HepG2 (cell line): ENCODE data around the gene PPFIA3. TPM values are rescaled to one million over a fixed set of nuclear protein-coding genes. Genes with fewer than 3 reads are reported as not detected.

ENCODE experiments used
- EED ChIP-seq: sonication (generic); formaldehyde crosslinking; IDR thresholded peaks from 2 replicates; pipeline ENCODE4 v1.5.0; 2020; ENCODE audit warnings: mild to moderate bottlenecking, missing genetic modification reagents
- GPN1 ChIP-seq: sonication (generic); formaldehyde crosslinking; IDR thresholded peaks from 2 replicates; pipeline ENCODE4 v1.5.1; 2020; ENCODE audit warnings: missing genetic modification reagents, borderline replicate concordance
- IKZF4 ChIP-seq: sonication (generic); formaldehyde crosslinking; IDR thresholded peaks from 2 replicates; pipeline ENCODE4 v1.5.1; 2020; ENCODE audit warnings: borderline replicate concordance, mild to moderate bottlenecking, low read depth, missing genetic modification reagents; ENCODE audit errors: not compliant biosample characterization
- MAF1 ChIP-seq: sonication (generic); formaldehyde crosslinking; IDR thresholded peaks from 2 replicates; pipeline ENCODE4 v1.5.0; 2020; ENCODE audit warnings: missing genetic modification reagents, borderline replicate concordance
- NAIF1 ChIP-seq: sonication (generic); formaldehyde crosslinking; IDR thresholded peaks from 2 replicates; pipeline ENCODE4 v1.5.0; 2020; ENCODE audit warnings: mild to moderate bottlenecking, missing genetic modification reagents, borderline replicate concordance
- NR2F6 ChIP-seq, 2 experiments: IDR thresholded peaks; 2 replicates each; pipeline ENCODE4 v1.6.1; 2016; ENCODE audit warnings: antibody characterized with exemption in 1 of 2, mild to moderate bottlenecking in 1 of 2
- RFX1 ChIP-seq: fragments of 450-650 bp; IDR thresholded peaks from 2 replicates; pipeline ENCODE4 v1.6.1; 2017
- SIX4 ChIP-seq: sonication (generic); formaldehyde crosslinking; IDR thresholded peaks from 2 replicates; pipeline ENCODE4 v1.4.0; 2020; ENCODE audit warnings: missing genetic modification reagents
- SMAD9 ChIP-seq: sonication (generic); formaldehyde crosslinking; IDR thresholded peaks from 2 replicates; pipeline ENCODE4 v1.5.1; 2020; ENCODE audit warnings: mild to moderate bottlenecking, missing genetic modification reagents
- YY1 ChIP-seq: IDR thresholded peaks from 2 replicates; pipeline ENCODE4 v1.6.1; 2011; ENCODE audit warnings: low read length, low read depth, moderate library complexity, mild to moderate bottlenecking; ENCODE audit not compliant: insufficient read depth, insufficient replicate concordance
- ZIK1 ChIP-seq: sonication (generic); formaldehyde crosslinking; IDR thresholded peaks from 2 replicates; pipeline ENCODE4 v1.5.0; 2020; ENCODE audit warnings: mild to moderate bottlenecking, low read depth, missing genetic modification reagents, borderline replicate concordance
- ZNF180 ChIP-seq: sonication (generic); formaldehyde crosslinking; IDR thresholded peaks from 2 replicates; pipeline ENCODE4 v1.4.0; 2020; ENCODE audit warnings: low read depth, missing genetic modification reagents, borderline replicate concordance
- ZNF446 ChIP-seq: sonication (generic); formaldehyde crosslinking; IDR thresholded peaks from 2 replicates; pipeline ENCODE4 v1.5.0; 2020; ENCODE audit warnings: mild to moderate bottlenecking, missing genetic modification reagents
- ZNF563 ChIP-seq: sonication (generic); formaldehyde crosslinking; IDR thresholded peaks from 2 replicates; pipeline ENCODE4 v1.8.0; 2022; ENCODE audit warnings: mild to moderate bottlenecking, moderate library complexity, missing genetic modification reagents
- ZNF607 ChIP-seq: sonication (generic); formaldehyde crosslinking; IDR thresholded peaks from 2 replicates; pipeline ENCODE4 v1.5.1; 2020; ENCODE audit warnings: missing genetic modification reagents, mild to moderate bottlenecking, borderline replicate concordance
- polyA plus RNA-seq, 8 experiments: library from polyadenylated mRNA; depleted of rRNA in 3 of 8; stranded (reverse) in 7 of 8; unstranded in 1 of 8; fragments of >200 nt; fragmentation: Illumina TruSeq in 4 of 8; extraction: Trizol in 4 of 8; gene quantifications; 2 replicates each; pipeline versions ENCODE4 v1.2.1 to v1.2.3, GENCODE V29; 2011 to 2016; ENCODE audit warnings: low read depth in 4 of 8, missing spikeins in 1 of 8, mixed read lengths in 1 of 8; ENCODE audit not compliant: insufficient read depth in 1 of 8
- total RNA-seq, 5 experiments: library from RNA; depleted of rRNA; stranded (reverse); fragments of >200 nt; fragmentation: Illumina TruSeq; extraction: Trizol; gene quantifications; 2 replicates each; pipeline ENCODE4 v1.2.3, GENCODE V29; 2016; ENCODE audit warnings: low read depth in 1 of 5
- TF ChIP-seq, protein P1 (sequence below): sonication (generic); formaldehyde crosslinking; IDR thresholded peaks from 2 replicates; pipeline ENCODE4 v1.4.0; 2020; ENCODE audit warnings: low read depth, mild to moderate bottlenecking, missing genetic modification reagents
- TF ChIP-seq, protein P2 (sequence below): sonication (generic); formaldehyde crosslinking; IDR thresholded peaks from 2 replicates; pipeline ENCODE4 v1.8.1; 2023; ENCODE audit warnings: mild to moderate bottlenecking, missing genetic modification reagents
- TF ChIP-seq, protein P3 (sequence below): sonication (generic); formaldehyde crosslinking; IDR thresholded peaks from 2 replicates; pipeline ENCODE4 v1.8.1; 2023; ENCODE audit warnings: mild to moderate bottlenecking, moderate library complexity, missing genetic modification reagents
- TF ChIP-seq, protein P4 (sequence below): sonication (generic); formaldehyde crosslinking; IDR thresholded peaks from 2 replicates; pipeline ENCODE4 v1.5.0; 2020; ENCODE audit warnings: missing genetic modification reagents
- TF ChIP-seq, protein P5 (sequence below): sonication (generic); formaldehyde crosslinking; conservative IDR thresholded peaks from 2 replicates; pipeline ENCODE4 v1.8.1; 2023; ENCODE audit warnings: missing genetic modification reagents
- TF ChIP-seq, protein P6 (sequence below): sonication (generic); formaldehyde crosslinking; conservative IDR thresholded peaks from 2 replicates; pipeline ENCODE4 v1.4.0; 2020; ENCODE audit warnings: missing genetic modification reagents

PPFIA3 gene
- total and polyA plus RNA-seq, 2 of the 13 experiments (the other 11 are each of a cell fraction or from before 2014, with no cell fraction given), result 6.7 to 8.6 TPM

DNA sequence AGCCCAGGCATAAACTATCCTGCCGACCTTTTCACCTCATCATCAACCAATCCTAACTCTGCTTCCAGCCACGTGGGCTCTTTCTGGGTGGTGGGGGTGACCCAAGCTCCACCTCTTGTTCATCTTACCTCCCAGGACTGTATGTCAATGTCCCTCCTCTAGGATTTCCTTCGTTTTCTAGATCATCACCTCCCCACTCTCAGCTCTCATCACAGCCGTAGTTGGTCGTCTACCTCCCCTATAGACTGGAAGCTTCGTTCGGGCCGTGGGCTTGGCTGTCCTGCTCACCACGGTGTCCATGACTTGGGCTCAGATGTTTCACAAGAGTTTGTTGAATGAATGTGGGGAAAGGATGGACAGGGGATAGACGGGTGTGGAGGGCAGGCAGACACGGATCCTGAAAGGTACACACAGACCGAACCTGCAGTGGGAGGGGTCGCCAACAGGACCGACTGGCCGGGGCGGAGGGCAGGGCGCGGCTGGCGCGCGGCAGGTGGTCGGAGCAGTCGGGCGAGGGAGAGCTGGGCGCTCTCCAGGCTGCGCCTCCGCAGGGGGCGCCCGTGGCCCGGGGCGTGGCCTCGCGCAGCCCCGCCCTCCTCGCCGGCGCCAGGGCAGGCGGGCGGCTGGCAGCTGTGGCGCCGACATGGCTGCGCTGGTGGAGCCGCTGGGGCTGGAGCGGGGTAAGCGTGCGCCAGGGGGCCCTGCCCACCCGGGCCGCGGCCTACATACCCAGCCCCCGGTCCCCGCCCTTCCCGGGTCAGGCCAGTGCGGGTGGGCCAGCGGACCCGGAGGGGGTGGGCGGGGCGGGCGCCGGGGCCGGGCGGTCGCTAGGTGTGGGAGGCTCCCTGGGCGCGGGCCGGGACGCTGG, 5.3 kb upstream of the PPFIA3 start, which contains the start of gene LIN7B (continued):
- TF ChIP-seq IKZF4, result no peak
- TF ChIP-seq EED (CRISPR knock-in tag), result no peak
- TF ChIP-seq ZNF446 (CRISPR knock-in tag), result peak; percentile 64; the same call in 1 of the 2 replicates
- TF ChIP-seq, protein P1, sequence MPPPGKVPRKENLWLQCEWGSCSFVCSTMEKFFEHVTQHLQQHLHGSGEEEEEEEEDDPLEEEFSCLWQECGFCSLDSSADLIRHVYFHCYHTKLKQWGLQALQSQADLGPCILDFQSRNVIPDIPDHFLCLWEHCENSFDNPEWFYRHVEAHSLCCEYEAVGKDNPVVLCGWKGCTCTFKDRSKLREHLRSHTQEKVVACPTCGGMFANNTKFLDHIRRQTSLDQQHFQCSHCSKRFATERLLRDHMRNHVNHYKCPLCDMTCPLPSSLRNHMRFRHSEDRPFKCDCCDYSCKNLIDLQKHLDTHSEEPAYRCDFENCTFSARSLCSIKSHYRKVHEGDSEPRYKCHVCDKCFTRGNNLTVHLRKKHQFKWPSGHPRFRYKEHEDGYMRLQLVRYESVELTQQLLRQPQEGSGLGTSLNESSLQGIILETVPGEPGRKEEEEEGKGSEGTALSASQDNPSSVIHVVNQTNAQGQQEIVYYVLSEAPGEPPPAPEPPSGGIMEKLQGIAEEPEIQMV (CRISPR knock-in tag), result peak; percentile 79; the same call in 1 of the 2 replicates
- TF ChIP-seq YY1, result peak; percentile 87
- no peak for TF ChIP-seq SIX4
- no peak for TF ChIP-seq MAF1
- TF ChIP-seq ZIK1, result no peak; the same call in 1 of the 2 replicates
- TF ChIP-seq ZNF607, result no peak
- TF ChIP-seq, protein P2, sequence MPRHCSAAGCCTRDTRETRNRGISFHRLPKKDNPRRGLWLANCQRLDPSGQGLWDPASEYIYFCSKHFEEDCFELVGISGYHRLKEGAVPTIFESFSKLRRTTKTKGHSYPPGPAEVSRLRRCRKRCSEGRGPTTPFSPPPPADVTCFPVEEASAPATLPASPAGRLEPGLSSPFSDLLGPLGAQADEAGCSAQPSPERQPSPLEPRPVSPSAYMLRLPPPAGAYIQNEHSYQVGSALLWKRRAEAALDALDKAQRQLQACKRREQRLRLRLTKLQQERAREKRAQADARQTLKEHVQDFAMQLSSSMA (CRISPR knock-in tag), result peak; percentile 37; the same call in 1 of the 2 replicates
- TF ChIP-seq ZNF563, result peak; percentile 81
- TF ChIP-seq, protein P3, sequence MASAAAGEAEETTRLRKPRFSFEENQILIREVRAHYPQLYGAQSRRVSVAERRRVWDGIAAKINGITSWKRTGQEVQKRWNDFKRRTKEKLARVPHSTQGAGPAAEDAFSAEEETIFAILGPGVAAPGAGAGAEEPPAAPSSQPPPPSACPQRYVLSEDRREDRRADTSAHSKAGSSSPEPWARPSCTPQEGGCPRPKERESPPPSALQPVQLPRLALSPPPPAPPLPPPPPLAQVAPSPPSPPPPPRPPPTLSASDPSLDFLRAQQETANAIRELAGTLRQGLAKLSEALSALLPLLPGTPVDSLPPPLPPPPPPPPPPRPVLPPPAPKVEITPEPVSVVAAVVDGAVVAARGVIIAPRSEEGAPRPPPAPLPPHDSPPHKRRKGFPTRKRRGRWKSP, result 0 out of 2 replicates have a peak, but pooled peaks have one; percentile 46
- TF ChIP-seq RFX1, result no peak
- TF ChIP-seq, protein P4, sequence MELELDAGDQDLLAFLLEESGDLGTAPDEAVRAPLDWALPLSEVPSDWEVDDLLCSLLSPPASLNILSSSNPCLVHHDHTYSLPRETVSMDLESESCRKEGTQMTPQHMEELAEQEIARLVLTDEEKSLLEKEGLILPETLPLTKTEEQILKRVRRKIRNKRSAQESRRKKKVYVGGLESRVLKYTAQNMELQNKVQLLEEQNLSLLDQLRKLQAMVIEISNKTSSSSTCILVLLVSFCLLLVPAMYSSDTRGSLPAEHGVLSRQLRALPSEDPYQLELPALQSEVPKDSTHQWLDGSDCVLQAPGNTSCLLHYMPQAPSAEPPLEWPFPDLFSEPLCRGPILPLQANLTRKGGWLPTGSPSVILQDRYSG, result 0 out of 2 replicates have a peak, but pooled peaks have one; percentile 28
- peak; percentile 81; the same call in 1 of the 2 replicates for TF ChIP-seq SMAD9 (CRISPR knock-in tag)
- TF ChIP-seq GPN1 (CRISPR knock-in tag), result no peak
- TF ChIP-seq, protein P5, sequence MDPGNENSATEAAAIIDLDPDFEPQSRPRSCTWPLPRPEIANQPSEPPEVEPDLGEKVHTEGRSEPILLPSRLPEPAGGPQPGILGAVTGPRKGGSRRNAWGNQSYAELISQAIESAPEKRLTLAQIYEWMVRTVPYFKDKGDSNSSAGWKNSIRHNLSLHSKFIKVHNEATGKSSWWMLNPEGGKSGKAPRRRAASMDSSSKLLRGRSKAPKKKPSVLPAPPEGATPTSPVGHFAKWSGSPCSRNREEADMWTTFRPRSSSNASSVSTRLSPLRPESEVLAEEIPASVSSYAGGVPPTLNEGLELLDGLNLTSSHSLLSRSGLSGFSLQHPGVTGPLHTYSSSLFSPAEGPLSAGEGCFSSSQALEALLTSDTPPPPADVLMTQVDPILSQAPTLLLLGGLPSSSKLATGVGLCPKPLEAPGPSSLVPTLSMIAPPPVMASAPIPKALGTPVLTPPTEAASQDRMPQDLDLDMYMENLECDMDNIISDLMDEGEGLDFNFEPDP (CRISPR knock-in tag), result no peak
- TF ChIP-seq ZNF180 (CRISPR knock-in tag), result no peak
- TF ChIP-seq NAIF1, result no peak; the same call in 1 of the 2 replicates
- no peak for TF ChIP-seq NR2F6 (IDR thresholded peaks at IDR 0.05)
- TF ChIP-seq NR2F6 (CRISPR knock-in tag; IDR thresholded peaks at IDR 0.05), result 0 out of 2 replicates have a peak, but pooled peaks have one; percentile 5
- TF ChIP-seq, protein P6, sequence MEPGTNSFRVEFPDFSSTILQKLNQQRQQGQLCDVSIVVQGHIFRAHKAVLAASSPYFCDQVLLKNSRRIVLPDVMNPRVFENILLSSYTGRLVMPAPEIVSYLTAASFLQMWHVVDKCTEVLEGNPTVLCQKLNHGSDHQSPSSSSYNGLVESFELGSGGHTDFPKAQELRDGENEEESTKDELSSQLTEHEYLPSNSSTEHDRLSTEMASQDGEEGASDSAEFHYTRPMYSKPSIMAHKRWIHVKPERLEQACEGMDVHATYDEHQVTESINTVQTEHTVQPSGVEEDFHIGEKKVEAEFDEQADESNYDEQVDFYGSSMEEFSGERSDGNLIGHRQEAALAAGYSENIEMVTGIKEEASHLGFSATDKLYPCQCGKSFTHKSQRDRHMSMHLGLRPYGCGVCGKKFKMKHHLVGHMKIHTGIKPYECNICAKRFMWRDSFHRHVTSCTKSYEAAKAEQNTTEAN, result no peak; the same call in 1 of the 2 replicates
